ENCODE measurements around the gene KRT4. TPM values are rescaled to one million over a fixed set of nuclear protein-coding genes. Genes with fewer than 3 reads are reported as not detected.

KRT4 gene
- total RNA-seq, 2 donors from 2014 or later: not detected

DNA sequence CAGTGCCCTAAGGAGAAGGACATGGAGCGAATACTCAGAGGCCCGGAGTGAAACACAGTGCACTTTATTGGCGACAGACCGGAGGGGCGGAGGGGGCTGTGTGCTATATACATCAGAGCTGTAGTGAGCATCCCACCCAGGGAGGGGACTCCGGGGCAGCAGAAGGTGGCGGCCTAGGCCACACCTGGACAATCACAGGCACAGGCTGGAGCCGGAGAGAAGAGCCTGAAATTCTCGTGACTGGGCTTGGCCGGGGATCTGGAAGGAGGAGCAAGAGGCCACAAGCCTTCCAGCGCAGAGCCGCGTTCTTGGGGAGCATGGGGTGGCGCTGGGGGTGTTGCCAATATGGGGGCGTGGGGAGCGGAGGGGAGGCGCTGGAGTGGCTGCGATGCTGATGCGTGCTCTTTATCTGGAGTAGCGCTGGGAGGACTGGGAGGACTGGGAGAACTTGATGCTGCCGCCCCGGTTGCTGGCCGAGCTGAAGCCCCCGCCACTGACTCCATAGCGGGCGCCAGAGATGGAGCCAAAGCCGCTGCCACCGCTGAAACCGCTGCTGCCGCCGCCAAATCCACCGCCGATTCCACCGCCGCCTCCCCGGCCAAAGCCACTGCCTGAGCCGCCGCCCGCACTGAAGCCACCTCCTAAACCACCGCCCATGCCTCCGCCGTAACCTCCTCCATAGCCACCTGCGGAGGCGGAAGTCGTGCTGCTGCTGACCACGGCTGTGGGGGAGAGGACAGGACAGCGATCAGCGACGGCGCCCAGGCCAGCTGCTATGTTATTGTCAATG is 24.1 kb downstream of the KRT4 start:
- Histone ChIP-seq H3K4me1 (no peaks in the 10 kb centered on the region), H3K27ac (no peak overlapping the region), H3K4me3 (no peak overlapping the region), H3K9ac (ENCODE audit: low read depth in 2 of 2, low read length in 2 of 2) (no peak overlapping the region), H3K9me3 (no peaks in the 10 kb centered on the region), H3K27me3 (no peaks in the 10 kb centered on the region), H3K36me3 (no peaks in the 10 kb centered on the region)
- TF ChIP-seq, protein P1, sequence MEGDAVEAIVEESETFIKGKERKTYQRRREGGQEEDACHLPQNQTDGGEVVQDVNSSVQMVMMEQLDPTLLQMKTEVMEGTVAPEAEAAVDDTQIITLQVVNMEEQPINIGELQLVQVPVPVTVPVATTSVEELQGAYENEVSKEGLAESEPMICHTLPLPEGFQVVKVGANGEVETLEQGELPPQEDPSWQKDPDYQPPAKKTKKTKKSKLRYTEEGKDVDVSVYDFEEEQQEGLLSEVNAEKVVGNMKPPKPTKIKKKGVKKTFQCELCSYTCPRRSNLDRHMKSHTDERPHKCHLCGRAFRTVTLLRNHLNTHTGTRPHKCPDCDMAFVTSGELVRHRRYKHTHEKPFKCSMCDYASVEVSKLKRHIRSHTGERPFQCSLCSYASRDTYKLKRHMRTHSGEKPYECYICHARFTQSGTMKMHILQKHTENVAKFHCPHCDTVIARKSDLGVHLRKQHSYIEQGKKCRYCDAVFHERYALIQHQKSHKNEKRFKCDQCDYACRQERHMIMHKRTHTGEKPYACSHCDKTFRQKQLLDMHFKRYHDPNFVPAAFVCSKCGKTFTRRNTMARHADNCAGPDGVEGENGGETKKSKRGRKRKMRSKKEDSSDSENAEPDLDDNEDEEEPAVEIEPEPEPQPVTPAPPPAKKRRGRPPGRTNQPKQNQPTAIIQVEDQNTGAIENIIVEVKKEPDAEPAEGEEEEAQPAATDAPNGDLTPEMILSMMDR (IDR thresholded peaks at IDR 0.05): no peak
- intact Hi-C loops (cut with DNase I): no loop called here
- peak; percentile 49 for DNase-seq

DNA sequence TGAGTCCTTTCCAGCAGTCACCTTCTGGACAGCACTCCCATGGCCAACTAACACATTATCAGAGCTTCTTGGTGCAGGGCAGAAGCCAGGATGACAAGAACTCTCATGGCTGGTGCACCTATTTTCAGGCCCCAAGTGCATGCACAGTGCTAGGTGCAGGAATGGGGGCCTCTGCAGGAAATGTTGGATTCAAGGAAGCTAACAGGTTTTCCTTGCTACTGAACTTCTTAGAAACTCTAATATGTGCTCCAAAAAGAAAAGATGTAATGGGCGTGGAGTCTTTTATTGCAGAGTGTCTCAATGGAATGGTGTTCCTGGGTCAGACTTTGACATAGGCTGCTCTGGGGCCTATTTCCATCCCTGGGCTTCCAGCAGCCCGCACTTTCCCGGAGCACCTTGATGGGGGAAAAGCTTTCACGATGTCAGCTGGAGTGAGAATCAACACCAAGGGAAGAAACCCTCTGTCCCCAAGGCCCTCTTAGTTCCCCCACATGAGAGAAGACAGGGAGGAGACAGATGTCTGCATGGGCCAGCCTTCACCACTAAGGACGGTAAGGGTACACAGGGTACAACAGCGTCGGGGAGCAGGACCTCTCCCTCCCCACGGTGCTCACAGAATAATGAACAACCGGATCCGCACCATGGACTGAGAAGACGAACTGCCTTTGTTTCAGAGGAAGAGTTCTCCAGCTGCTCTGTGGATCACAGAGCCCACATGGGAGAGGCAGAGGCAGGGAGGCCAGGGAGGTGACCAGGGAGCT is 24.9 kb downstream of the KRT4 start:
- intact Hi-C loops (cut with DNase I): no loop called here
- no peaks in the 10 kb centered on the region for H3K4me1 ChIP-seq
- H3K4me3 ChIP-seq: no peak overlapping the region
- H3K27me3 ChIP-seq: no peaks in the 10 kb centered on the region
- no peak for DNase-seq
- no peaks in the 10 kb centered on the region for H3K36me3 ChIP-seq
- H3K27ac ChIP-seq: no peak overlapping the region
- no peaks in the 10 kb centered on the region for H3K9me3 ChIP-seq
- TF ChIP-seq, protein P1 (IDR thresholded peaks at IDR 0.05): no peak
- H3K9ac ChIP-seq (ENCODE audit: low read depth in 2 of 2, low read length in 2 of 2): no peak overlapping the region

DNA sequence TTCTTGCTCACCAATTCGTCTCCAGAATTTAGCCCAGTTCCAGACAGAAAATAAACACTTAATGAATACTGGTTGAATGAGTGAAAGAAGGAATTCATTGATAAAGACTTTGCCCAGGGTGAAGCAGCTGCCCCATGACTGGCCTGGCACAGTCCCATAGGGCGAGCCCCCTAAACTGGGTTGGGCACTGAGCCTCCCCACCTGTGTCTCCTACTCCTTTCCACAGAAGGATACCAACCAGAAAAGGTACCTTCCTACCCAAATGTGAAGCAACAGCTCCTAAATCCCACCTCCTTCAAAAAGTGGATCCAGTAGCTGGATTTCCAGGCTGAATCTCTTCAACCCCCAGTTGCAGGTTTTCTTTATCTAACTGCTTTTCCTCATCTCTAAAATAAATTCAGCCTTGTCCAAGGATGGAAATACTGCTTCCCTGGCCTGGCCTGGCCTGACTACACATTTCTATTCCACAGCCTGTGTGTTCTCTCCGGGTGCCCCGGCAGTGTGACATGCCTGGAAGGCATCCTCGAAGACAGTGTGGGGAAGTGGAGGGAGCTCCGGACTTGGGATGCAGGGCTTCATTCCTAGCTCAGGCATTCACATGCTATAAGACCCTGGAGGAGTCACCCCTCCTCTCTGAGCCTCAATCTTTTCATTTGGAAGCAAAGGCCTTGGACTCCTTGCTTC is 25.6 kb downstream of the KRT4 start:
- H3K27ac ChIP-seq: no peak overlapping the region
- intact Hi-C loops (cut with DNase I): no loop called here
- TF ChIP-seq, protein P1 (IDR thresholded peaks at IDR 0.05): no peak
- H3K4me3 ChIP-seq: no peak overlapping the region
- H3K27me3 ChIP-seq: no peaks in the 10 kb centered on the region
- H3K9ac ChIP-seq (ENCODE audit: low read depth in 2 of 2, low read length in 2 of 2): no peak overlapping the region
- DNase-seq: no peak
- no peaks in the 10 kb centered on the region for H3K4me1 ChIP-seq
- H3K9me3 ChIP-seq: no peaks in the 10 kb centered on the region
- no peaks in the 10 kb centered on the region for H3K36me3 ChIP-seq

DNA sequence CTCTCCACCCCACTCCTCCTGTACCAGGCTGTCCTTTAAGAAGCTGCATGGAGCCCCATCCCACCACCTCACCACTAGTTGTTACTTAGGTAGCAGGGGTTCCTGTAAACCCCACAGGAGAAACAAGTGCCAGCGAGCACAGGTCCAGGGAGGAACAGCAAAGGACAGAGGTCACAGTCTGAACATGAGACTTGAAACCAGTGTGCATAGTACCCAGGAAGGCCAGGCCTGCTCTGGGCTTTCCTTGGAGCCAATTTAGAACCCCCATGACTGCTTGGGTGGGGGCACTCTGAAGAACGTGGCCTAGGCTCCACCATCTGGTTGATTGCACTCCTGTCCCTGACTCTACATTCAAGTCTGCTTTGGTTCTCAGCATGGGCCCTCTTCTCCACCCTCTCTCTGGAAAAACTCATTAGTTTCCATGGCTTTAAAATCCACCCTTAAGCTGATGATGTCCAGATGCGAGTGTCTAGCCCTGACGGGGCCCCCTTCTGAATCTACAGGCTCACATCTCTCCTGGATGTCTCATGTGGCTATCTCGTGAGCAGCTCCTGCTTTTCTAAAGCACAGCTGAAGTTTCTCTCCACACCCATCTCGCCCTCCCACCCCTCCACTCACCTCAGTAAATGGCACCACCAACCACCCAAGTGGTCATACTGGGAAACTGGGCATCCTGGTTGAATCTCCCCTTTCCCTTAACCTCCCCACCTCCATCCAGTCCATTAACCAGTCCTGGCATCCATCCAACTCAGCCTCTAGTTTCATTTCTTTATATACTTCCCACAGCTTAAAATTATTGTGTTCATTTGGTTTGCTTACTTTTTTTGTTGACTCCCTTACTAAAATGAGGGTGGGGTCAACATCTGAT is 26.4 kb downstream of the KRT4 start:
- DNase-seq: no peak
- intact Hi-C loops (cut with DNase I): no loop called here
- H3K27me3 ChIP-seq: no peaks in the 10 kb centered on the region

More for the DNA sequence above, 26.4 kb downstream of the KRT4 start:
- Histone ChIP-seq H3K9ac (ENCODE audit: low read depth in 2 of 2, low read length in 2 of 2) (no peak overlapping the region), H3K27ac (no peak overlapping the region), H3K9me3 (no peaks in the 10 kb centered on the region), H3K4me1 (no peaks in the 10 kb centered on the region), H3K36me3 (no peaks in the 10 kb centered on the region), H3K4me3 (no peak overlapping the region)
- TF ChIP-seq, protein P1 (IDR thresholded peaks at IDR 0.05): no peak

All from colonic mucosa (tissue), 4 donors.